Smooth muscle cell of the umbilical artery (primary cell): ENCODE results near the gene DYNLRB1. TPM values are rescaled to one million over a fixed set of nuclear protein-coding genes. Genes with fewer than 3 reads are reported as not detected.

Experiments used
- total RNA-seq: library from RNA; depleted of rRNA; stranded (reverse); fragments of >200 nt; gene quantifications from 2 replicates; pipeline ENCODE4 v1.2.3, GENCODE V29; 2014

The DYNLRB1 gene
- total RNA-seq: 34.7 and 38.0 TPM in 2 replicates

GRCh38 chr20:34516247-34517113 lies at the start of gene DYNLRB1:
TSS of gene DYNLRB1 (plus strand) at chr20:34516422. CDS start at chr20:34516459, 37 bp downstream.

GRCh38 chr20:34558320-34559218 lies 42.3 kb downstream of the DYNLRB1 start, which contains the start of gene MAP1LC3A:
TSS of gene MAP1LC3A (plus strand) at chr20:34558718. CDS start at chr20:34558869, 151 bp downstream.

Other genes starting within 250 kb of the DYNLRB1 start
- 88.5 and 133 TPM in 2 replicates for gene AHCY, start 213.1 kb upstream of the DYNLRB1 start, total RNA-seq
- 93.2 and 120 TPM in 2 replicates for gene ITCH, start 153.1 kb upstream of the DYNLRB1 start, total RNA-seq
- 17.5 and 19.9 TPM in 2 replicates for gene MAP1LC3A, start 42.3 kb downstream of the DYNLRB1 start, total RNA-seq
- 6.2 and 8.4 TPM in 2 replicates for gene PIGU, start 160.7 kb downstream of the DYNLRB1 start, total RNA-seq
- 4.2 and 5.0 TPM in 2 replicates for gene TP53INP2, start 187.9 kb downstream of the DYNLRB1 start, total RNA-seq